Measurements from ENCODE around the gene KIRREL3.

GRCh38 chr11:126522606-126523005 is 478.0 kb downstream of the KIRREL3 start:
- TF ChIP-seq CTCF (IDR thresholded peaks at IDR 0.05): no peak
- no peak for TF ChIP-seq POLR2A (IDR thresholded peaks at IDR 0.05)

Data from esophagus squamous epithelium (tissue), 4 donors.